HL-60/S4 treated with phorbol 12-myristate 13-acetate at 8.2 ng/mL for 4 days and 3 days (cell line): ENCODE results near the gene NEFH.

Source experiments
- in situ Hi-C: fragments of 300-500 bp; cut with MboI; formaldehyde crosslinking; loops from 2 replicates; pipeline ENCODE4 v1.15.0; 2022; ENCODE audit warnings: low sequenced_read_pairs

The NEFH gene

DNA sequence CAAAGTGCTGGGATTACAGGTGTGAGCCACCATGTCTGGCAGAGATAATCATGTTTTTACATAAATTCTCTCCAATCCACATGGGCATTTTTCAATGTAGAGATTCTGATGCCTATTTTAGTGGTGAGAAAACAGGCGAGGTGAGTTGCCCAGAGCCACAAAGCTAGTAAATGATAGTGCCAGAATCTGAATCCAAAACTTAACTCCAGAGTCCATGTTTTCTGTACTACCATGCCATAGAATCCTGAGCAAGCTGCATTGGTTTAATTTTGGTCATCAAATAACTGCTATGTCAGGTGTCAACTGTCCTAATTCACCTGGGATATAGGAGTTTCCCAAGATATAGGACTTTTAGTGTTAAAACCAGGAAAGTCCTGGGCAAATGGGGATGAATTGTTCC lies 13.6 kb downstream of the NEFH start:
- in situ Hi-C loops, result no loop called here

DNA sequence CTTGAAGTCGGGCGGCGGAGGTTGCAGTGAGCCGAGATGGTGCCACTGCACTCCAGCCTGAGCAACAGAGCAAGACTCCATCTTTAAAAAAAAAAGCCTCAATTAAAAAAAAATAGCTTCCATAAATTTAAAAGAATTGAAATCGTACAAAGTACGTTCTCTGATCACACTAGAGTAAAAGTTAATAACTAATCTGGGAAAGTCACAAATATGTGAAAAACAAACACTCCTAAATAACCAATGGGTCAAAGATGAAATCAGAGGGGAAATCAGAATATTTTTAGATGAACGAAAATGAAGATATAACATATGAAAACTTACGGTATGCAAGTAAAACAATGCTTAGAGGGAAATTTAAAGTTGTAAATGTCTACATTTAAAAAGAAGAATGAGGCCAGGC lies 19.8 kb downstream of the NEFH start:
- in situ Hi-C loops, result no loop called here

DNA sequence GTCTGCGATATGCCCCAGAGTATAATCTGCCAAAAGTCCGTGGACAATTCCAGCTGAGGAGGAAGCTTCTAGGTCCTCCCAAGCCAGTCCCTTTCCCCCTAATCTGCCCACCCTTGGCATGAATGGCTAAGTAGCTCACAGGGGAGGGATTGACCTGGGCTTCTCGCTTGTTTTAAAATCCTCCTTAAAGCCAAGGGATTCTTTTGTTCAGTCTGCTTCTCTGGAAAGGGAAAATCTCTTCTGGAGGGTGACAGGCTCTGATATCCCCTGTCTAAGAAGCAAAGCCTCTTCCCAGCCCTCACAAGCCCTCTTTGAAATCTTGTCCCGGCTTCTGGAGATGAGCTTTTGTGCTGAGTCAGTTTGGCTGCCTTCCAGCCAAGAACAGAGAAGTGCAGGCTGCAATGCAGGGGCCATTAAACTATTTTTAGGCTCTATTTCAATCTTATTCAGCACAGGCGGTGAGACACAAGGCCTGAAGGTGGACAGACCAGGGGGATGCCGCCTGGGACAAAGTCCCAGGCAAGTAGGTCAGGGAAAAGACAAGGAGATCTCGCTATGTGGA lies 23.9 kb downstream of the NEFH start:
- in situ Hi-C loops, result no loop called here

DNA sequence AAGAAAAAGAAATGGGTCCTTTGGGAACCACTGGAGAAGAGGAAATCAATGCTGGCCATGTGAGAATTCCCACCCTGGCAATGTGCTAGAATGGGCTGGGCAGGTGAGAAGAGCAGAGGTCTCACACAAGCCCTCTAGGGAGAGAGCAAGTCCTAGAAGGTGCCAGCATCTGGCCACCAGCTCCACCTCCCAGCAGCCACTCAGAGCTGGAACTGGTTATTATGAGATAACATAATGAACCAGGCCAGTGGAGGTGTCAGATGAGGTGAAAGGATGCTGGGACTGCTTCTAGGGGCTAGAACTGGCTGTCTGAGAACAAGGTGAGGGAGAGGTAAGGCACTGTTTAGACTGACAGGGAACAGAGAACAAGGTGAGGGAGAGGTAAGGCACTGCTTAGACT lies 29.3 kb downstream of the NEFH start:
- in situ Hi-C loops, result no loop called here

DNA sequence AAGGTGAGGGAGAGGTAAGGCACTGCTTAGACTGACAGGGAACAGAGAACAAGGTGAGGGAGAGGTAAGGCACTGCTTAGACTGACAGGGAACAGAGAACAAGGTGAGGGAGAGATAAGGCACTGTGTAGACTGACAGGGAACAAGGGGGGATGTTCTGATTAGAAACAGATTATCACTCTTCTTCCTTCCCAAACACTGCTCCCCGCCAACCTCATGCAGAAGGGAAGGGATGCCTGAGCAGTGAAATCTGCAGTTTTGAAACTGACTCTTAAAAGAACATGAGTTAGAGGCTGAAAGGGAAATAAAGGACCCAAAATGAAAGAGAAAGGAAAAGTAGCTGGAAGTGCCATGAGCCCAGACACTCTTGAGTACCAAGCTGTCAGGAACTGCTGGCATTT lies 29.8 kb downstream of the NEFH start:
- in situ Hi-C loops, result no loop called here

DNA sequence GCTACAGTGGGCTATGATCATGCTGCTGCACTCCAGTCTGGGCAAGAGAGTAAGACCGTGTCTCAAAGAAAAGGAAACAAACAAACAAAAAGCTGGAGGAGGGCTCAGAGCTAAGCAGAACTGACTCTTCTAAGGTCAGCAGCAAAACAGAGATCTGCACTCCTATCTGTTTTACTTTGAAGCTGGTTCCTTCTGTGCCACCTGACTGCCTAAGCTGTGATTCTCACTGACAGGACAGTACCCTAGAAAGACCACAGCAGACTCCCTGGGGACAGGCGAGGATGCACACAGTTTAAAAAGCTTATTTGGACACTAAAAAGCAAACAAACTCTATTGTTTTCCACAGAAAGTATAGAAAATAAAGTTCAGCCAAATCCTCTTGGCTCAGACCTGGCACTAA lies 30.5 kb downstream of the NEFH start:
- in situ Hi-C loops, result no loop called here

DNA sequence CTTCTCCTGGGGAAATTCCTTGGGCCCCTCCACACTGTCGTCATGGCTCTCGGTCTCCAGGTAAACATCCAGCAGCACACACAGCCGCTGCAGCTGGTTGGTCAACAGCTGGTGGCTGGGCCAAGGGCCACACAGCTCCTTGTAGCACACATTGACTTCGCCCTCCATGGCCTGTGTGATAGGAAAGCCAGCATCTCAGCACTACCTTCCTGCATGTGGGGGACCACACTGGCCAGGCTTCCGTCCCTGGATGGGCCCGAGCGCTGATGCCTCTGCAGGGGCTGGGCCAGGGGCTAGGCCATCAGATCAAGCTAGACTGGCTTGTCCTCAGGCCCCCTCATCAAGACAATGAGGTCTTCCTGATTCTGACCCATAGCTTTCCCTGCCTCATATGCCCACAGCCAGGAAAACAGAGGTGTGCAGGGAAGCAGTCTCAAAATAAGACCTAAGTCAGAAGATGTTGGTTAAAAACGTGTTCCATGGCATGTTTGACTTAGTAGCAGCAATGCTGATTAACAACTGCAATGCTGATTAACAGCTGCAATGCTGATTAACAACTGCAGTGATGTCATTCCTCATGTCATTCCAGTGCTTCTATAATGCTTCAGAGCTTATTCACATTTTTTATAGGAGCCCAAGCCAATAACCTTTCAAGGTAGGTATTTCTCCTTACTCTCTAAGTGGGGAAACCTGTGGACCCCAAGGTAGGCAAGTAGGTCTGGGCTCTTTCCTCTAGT lies 31.3 kb downstream of the NEFH start:
- in situ Hi-C loops, result no loop called here

DNA sequence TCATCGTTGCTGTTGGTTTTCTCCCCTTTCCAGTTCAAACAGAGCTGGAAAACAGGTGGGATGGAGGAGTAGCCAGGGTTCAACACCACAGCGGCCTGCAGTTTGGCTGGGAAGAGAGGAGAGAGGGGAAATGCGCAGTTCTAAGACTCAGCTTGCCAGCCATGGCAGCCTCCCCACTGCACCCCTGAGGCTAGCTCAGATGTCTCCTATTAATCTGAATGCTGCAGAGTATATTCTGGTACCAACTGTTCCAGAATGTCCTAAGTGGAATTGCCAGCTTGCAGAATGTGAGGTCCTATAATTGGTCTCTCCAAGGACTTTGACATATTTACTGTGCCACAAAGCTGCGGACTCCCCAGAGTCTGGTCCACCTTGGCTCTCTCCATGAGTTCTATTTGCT lies 32.0 kb downstream of the NEFH start:
- in situ Hi-C loops, result no loop called here

DNA sequence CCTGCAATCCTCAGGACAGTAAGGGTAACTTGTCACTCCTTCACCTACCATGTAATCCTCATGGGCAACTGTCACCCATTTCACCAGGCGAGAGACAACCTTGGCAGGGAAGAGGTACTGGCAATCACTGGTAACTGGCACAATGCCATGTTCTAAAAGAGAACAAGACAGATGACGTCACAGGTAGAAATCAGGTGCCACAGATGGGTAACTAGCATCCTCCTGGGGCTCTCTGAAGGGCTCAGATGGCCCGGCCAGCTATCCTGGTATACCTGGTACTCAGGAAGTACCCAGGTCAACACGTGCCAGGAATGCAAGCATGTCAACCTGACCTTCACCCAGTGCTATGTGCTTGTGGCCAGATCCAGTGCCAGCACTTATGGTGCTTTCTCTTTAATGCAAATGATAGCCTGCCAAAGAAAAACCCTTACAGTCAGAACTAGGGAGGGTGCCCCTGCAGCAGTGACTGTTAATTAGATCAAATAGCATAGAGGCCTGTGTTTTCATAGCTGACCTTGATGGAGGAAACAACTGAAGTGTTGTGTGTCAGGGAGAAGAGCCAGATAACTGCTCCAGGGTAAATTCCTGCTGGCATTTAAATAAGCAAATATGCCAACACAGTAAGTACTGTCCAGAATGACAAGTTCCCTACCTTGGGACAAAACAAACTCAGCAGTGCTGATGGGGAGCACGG lies 37.3 kb downstream of the NEFH start:
- in situ Hi-C loops, result no loop called here

DNA sequence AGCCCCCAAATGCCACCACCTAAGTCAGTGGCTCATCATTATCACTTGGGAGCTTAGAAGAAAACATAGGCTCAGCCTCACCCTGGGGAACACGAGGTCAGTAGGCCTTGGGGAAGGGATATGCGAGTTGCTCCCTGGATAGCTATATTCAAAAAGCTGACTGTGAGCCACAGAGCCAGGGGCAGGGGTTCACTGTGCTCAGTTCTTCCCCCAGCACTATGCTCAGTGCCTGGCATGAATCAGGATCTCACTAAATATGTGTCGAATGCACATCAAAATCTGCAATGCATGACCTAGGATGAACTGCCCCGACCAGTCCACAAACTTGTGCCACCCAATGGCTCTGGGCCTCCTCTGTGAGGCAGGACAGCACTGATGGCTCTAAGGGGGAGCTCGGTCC lies 38.4 kb downstream of the NEFH start:
- in situ Hi-C loops, result no loop called here

DNA sequence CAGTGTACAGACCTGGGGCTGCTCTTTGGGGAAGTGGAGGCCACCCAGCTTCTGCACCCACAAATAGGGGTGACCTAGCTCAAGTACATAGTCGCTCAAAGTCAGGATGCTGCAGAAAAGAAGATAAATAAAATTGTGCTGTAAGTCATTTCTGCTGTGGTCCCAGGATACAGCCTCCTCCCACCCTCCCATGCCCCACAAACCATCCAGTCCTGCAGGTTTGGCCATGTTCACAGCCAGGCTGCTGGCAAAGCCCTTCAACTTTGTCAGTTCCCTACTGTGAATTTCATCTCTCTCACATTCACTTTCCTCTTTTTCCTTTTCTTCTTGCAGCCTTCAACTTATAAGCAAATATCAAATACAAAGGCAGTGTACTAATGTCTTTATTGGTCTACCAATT lies 40.0 kb downstream of the NEFH start:
- in situ Hi-C loops, result no loop called here

DNA sequence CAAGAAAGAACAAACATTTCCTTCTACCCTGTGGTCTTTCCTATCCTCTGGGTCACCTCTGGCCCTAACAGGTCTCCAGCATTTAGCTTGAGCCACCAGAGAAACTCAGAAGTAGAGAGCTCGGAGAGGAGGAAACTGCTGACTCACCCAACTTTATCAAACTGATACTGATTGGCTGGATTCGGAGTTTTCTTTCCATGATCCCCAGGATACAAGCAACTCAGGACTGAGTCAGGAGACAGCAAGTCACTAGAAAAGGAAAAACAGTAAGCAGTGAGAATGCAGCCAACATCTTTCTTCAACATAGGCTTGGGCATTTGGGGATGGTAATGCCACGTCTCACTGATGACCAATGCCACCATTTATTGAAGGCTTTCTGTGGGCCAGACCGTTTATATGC lies 40.8 kb downstream of the NEFH start:
- in situ Hi-C loops, result no loop called here

DNA sequence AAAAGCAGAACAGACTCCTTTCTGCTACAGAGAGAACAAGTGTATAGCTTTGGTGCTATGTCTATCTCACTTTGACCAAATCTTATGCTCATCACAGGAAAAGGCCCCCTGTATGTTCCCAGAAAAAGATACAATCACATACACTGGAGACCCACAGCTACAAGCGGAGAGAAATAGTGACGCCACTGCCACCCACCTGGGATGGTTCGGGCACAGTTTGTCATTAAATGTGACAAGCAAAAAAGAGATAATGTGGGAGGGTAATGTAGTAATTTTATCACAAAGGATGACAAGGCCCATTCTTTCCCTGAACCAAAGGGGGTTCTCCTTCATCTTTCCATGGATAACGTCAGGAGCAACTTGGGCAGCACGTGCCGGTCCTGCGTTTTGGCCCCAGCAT lies 41.5 kb downstream of the NEFH start:
- in situ Hi-C loops, result no loop called here

DNA sequence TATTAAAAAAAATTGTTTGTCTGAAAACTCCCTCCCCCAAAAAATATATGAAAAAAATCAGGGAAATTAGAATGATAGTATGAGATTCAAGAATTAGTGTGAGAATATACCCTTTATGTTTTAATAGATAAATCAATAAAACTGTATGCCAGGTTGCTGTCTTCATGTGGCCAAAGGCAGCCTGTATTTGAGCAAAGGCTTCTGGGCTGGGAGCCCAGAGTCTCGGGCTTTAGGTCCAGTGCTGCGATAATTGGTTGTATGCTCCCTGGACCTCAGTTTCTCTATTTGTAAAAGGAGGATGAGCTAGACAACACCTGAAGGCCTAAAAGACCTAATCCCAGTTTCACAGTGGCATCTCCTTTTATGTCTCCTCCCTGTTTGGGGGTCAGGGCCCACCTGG lies 43.7 kb downstream of the NEFH start:
- in situ Hi-C loops, result no loop called here

DNA sequence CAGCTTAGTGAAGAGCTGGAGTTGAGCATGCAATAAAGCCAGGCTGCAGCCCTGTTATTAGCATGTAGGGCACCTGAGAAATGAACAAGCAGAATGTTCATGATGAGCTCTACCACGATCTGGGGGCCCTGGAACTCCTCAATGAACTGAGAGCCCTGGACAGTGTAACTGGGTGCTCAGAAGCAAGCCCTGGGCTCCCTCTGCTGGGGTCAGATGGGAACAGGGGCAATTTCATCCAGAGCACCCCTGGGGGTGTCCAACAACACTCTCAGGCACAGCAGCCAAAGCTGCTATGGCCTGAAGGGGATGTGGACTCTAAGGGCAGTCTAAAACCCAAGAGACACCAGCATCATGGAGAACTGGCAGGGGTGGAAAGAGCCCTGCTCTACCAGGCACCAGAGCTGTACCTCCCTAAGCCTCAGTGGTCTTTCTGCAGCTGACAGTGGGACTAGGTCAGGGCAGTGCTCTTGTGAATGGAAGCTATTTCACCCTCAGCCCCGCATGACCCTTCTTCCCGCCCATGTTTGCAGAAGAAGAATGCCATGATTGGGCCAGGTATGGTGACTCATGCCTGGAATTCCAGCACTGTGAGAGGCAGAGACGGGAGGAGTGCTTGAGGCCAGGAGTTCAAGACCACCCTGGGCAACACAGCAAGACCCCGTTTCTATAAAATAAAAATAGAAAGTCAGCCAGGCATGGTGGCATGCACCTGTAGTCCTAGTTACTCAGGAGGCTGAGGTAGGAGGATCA lies 44.6 kb downstream of the NEFH start:
- in situ Hi-C loops, result no loop called here

DNA sequence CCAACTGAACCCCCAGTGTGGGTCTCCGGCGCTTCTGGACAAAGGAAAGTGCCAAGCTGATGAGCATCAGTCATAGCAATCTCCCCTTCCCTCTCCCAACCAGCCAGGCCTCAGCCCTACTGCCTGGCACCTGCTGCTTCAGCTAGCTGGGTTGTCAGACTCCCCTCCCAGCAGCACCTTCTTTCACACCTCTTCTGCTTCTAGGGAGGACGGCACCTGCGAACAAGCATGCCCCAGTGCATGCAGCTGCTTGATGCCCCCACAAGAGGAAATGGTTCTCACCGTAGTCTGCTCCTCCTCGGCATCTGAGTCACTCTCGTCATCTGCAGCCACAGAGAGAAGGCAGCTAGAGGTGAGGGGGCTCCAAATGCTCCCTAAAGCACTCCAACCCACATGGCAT lies 48.1 kb downstream of the NEFH start:
- in situ Hi-C loops, result no loop called here

DNA sequence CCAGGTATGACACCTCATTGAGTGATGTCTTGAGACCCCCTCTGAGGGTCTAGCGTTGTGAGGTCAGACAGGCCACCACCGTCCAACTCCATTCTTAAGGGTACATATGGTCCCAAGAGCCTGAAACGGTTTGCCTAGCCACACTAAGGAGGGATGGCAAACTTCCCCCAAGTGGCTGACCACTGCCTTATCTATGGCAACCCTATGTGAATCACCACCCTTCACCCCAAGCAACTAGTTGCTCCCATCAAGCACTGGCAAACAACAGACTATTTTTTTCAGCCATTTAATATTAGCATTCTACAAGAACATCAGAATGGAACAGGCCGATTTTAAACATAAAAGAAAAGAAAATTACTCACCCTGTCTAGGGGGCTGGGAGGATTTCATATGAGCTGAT lies 50.7 kb downstream of the NEFH start:
- in situ Hi-C loops, result no loop called here

DNA sequence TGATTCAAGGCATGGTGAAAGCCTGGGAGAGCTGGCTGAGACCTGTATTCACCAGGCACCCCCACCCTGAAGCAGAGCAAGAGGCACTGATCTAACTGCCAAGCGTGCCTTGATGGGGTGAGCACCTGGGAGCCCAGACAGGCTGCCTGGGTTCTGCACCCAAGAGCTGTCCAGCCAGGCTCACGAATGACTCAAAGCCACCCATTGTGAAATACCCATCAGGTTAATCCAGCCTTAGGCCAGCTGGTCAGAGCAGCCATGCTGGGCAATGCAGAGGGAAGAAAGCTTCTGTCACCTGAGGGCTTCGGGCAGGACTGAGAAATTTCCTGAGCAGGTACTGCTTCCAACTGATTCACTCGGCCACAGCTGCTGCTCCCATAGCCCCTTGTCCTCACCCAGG lies 51.4 kb downstream of the NEFH start:
- in situ Hi-C loops, result no loop called here

DNA sequence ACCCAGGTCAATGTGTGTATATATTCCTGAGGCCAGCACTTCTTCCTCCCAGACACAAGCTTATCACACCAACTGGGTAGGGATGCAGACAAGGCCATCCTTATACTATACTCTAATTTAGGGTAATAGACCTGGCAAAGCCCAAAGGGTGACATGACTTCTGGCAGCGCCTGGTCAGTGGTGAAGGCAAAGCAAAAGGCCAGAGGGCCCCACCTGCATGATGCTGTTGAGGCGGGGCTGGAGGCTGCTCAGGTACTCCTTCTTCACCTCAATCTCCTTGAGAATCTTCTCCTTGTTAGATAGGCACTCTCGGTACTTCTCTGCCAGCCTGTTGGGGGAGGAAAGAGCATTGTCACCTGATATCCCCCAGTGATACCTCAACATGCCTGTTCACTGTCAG lies 56.4 kb downstream of the NEFH start:
- in situ Hi-C loops, result no loop called here

DNA sequence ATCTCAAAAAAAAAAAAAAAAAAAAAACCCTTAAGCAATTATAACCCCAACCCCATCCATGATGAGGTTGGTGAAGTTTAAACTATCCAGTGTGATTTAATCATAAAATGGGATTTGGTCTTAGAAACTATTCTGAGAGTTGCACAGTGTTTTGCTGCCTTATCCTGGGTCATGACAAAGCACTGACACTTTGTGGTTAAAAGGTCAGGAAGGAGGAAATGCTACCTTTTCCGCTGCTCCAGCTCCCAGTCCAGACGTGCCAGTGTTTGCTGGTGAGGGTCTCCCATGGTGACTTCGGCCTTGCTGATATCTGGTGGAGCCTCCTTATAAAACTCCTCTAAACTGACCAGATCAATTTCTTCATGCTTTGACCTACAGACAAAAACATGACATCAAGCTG lies 59.1 kb downstream of the NEFH start:
- in situ Hi-C loops, result no loop called here
